Naive thymus-derived CD4-positive, alpha-beta T cell (primary cell): ENCODE results near the gene ZNF688. TPM values are rescaled to one million over a fixed set of nuclear protein-coding genes. Genes with fewer than 3 reads are reported as not detected.
A peak's percentile ranks its signal among the peaks of the same experiment; 100 is the strongest.

ENCODE experiments used
- ATAC-seq: fragments of 150-1000 bp; cut with Tn5 transposase; 2 replicates; pipeline ENCODE4 v1.10.0; 2021; ENCODE audit warnings: mild to moderate bottlenecking, moderate library complexity
- CTCF ChIA-PET: fragments of 350-600 bp; sonication (Branson Sonifier 250); formaldehyde crosslinking; loops from one replicate; lab custom pipeline; 2021; ENCODE audit warnings: antibody characterized with exemption; lab: Charles Lee
- POLR2A ChIA-PET: fragments of 350-600 bp; sonication (Branson Sonifier 250); formaldehyde crosslinking; loops from one replicate; lab custom pipeline; 2021; ENCODE audit warnings: antibody characterized with exemption, inconsistent platforms; lab: Charles Lee
- DNase-seq, 9 donors: peaks; one replicate each; pipeline versions ENCODE4 v3.0.0 to v3.0.0-alpha.2; 2020 to 2022; ENCODE audit warnings: mixed read lengths in 1 of 9
- H3K27ac ChIP-seq: one replicate; pipeline ENCODE4 v1.7.0; 2013; ENCODE audit warnings: mild to moderate bottlenecking, low read depth, low read length, moderate library complexity
- H3K27me3 ChIP-seq, 2 donors: one replicate each; pipeline ENCODE4 v1.7.0; 2013; ENCODE audit warnings: low read length in 2 of 2, mild to moderate bottlenecking in 2 of 2, moderate library complexity in 2 of 2; ENCODE audit not compliant: control insufficient read depth in 2 of 2, insufficient read depth in 2 of 2
- H3K36me3 ChIP-seq, 3 experiments: 1 replicate in 2 of 3; 2 replicates in 1 of 3; pipeline ENCODE4 v1.7.0; 2013; ENCODE audit warnings: low read length in 3 of 3, mild to moderate bottlenecking in 3 of 3, moderate library complexity in 1 of 3; ENCODE audit not compliant: insufficient read depth in 3 of 3, control insufficient read depth in 2 of 3
- H3K4me1 ChIP-seq, 2 donors: one replicate each; pipeline ENCODE4 v1.7.0; 2013; ENCODE audit warnings: low read length in 2 of 2, mild to moderate bottlenecking in 2 of 2, moderate library complexity in 1 of 2; ENCODE audit not compliant: control insufficient read depth in 2 of 2, insufficient read depth in 2 of 2
- H3K4me3 ChIP-seq: 2 replicates; pipeline ENCODE4 v1.7.0; 2013; ENCODE audit warnings: mild to moderate bottlenecking, low read length
- H3K9me3 ChIP-seq, 3 experiments: 1 replicate in 2 of 3; 2 replicates in 1 of 3; pipeline ENCODE4 v1.7.0; 2013; ENCODE audit warnings: low read length in 3 of 3; ENCODE audit not compliant: control insufficient read depth in 2 of 3
- H3K27ac Mint-ChIP-seq, 9 donors: one replicate each; pipeline ENCODE4 v1.8.0; 2020 to 2022; ENCODE audit warnings: mixed read lengths in 9 of 9, mild to moderate bottlenecking in 8 of 9, moderate library complexity in 5 of 9, inconsistent platforms in 2 of 9
- H3K27me3 Mint-ChIP-seq, 5 donors: one replicate each; pipeline ENCODE4 v1.8.0; 2021 to 2022; ENCODE audit warnings: mixed read lengths in 5 of 5, mild to moderate bottlenecking in 1 of 5
- H3K36me3 Mint-ChIP-seq, 5 donors: one replicate each; pipeline ENCODE4 v1.8.0; 2020 to 2022; ENCODE audit warnings: mixed read lengths in 5 of 5, mild to moderate bottlenecking in 3 of 5, inconsistent platforms in 1 of 5
- H3K4me1 Mint-ChIP-seq, 7 donors: one replicate each; pipeline ENCODE4 v1.8.0; 2020 to 2022; ENCODE audit warnings: mixed read lengths in 7 of 7, mild to moderate bottlenecking in 3 of 7, inconsistent platforms in 1 of 7
- H3K4me3 Mint-ChIP-seq, 10 donors: one replicate each; pipeline ENCODE4 v1.8.0; 2020 to 2022; ENCODE audit warnings: mild to moderate bottlenecking in 10 of 10, mixed read lengths in 10 of 10, moderate library complexity in 6 of 10, inconsistent platforms in 2 of 10
- H3K9me3 Mint-ChIP-seq, 11 donors: one replicate each; pipeline ENCODE4 v1.8.0; 2020 to 2022; ENCODE audit warnings: mixed read lengths in 11 of 11, mild to moderate bottlenecking in 4 of 11, inconsistent platforms in 1 of 11, moderate library complexity in 1 of 11
- intact Hi-C, 2 donors: fragments of 100-400 bp; cut with micrococcal nuclease; formaldehyde crosslinking; loops; one replicate each; pipeline ENCODE4 v1.15.1; 2023
- polyA plus RNA-seq, 2 donors: library from polyadenylated mRNA; unstranded; fragments of 300-500 nt; fragmentation: Illumina TruSeq; gene quantifications; one replicate each; pipeline ENCODE4 v1.2.3, GENCODE V29; 2021
- total RNA-seq, 6 experiments: library from RNA in 5 of 6; stranded (reverse) in 5 of 6; gene quantifications; 1 replicate in 5 of 6; 2 replicates in 1 of 6; pipeline ENCODE4 v1.2.3 and lab custom pipeline; 2021 to 2026

ZNF688 gene
- total RNA-seq (10 to 100 TPM in 4 of 5 experiments, 1 to 10 TPM in 1; 8.8 to 24.3 (median 16.3) TPM), polyA plus RNA-seq (10 to 100 TPM; 29.7 to 33.2 TPM), total RNA-seq (lab: John Stamatoyannopoulos, UW) (8.7 reads per million, percentile 33 among the genes with 10 or more reads in this experiment)

DNA sequence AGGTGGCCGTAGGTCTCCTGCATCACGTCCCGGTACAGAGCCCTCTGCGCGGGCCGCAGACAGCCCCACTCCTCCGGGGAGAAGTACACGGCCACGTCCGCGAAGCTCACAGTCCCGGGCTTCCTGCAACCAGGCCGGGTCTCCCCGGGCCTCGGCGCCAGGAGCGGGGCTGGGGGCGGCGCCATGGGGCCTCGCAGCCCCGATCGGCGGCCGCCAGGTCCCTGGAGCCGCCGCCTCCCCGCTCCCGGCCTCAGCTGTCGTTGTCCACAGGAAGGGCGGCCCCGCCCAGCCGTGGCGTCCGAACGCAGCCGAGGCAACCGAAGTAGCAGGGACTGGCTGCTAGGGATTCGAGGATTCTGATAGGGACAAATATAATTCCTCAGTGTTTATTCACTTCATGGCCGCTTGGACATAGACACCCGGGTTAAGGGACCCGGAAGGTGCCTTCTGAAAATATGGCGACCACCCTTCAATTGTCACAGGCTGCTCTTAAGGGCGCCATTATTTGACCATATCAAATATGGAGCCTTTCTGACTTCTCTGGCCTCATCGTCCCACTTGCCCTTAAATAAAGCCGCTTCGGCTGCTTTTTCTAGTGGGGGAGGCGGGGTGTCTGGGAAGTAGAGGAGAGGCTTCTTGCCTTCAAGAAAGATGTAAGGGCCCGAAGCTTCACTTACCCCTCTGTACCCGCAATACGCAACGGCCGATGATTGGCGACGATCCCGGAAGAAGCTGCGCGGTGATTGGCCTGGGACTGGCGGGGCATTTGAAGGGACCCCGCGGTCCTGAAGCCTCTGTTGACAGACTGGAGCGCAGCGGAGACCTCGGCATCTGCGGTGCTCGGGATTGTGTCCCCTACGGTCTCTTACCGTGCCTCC lies at the start of gene ZNF688:
Gene ZNF688, minus strand, starts transcription at position 270 of the 878 bp plus-strand sequence. Its CDS starts 85 bp downstream, at position 185.
- H3K27ac ChIP-seq, result peak within 1 kb of the TSS; percentile 94
- H3K4me1 ChIP-seq, result peaks cover 36 to 38% of the 10 kb centered on the region in 2 donors
- peak within 1 kb of the TSS; percentile 92 to 98 (median 95) for H3K27ac Mint-ChIP-seq
- peak; percentile 74 to 99 (median 97) for DNase-seq
- ChIA-PET POLR2A (interaction anchor here (0.6 to 3.7 kb wide), 38 partner anchors 10 to 622 kb away, joined by 3 to 149 read pairs (median 4); partner anchors contain the start of genes CORO1A, DCTPP1, FBRS and PRR14), CTCF (interaction anchor here (0.8 to 2.1 kb wide), 7 partner anchors 10 to 142 kb away, joined by 3 to 11 read pairs (median 5); partner anchors contain the start of genes DCTPP1 and ZNF764)
- H3K27me3 ChIP-seq, result no peaks in the 10 kb centered on the region
- no peaks in the 10 kb centered on the region for H3K9me3 ChIP-seq
- peaks cover 20 to 54% (median 42%) of the 10 kb centered on the region in 7 donors for H3K4me1 Mint-ChIP-seq
- ATAC-seq, result peak; percentile 89
- H3K9me3 Mint-ChIP-seq, result no peaks in the 10 kb centered on the region
- peak within 1 kb of the TSS; percentile 88 for H3K4me3 ChIP-seq
- peak within 1 kb of the TSS; percentile 87 to 98 (median 90) for H3K4me3 Mint-ChIP-seq
- no peaks in the 10 kb centered on the region for H3K27me3 Mint-ChIP-seq
- H3K36me3 ChIP-seq, result no peaks in the 10 kb centered on the region
- intact Hi-C loops, result loop anchor here (1.0 to 2.0 kb wide), 13 partner anchors 13 to 386 kb away; partner anchors contain the start of genes DCTPP1 (in 2 of the 2), FBRS (in 2 of the 2), PRR14 (in 2 of the 2) and ZNF768 (in 2 of the 2)
- peaks cover 0 to 9% (median 0%) of the 10 kb centered on the region in 5 donors for H3K36me3 Mint-ChIP-seq

DNA sequence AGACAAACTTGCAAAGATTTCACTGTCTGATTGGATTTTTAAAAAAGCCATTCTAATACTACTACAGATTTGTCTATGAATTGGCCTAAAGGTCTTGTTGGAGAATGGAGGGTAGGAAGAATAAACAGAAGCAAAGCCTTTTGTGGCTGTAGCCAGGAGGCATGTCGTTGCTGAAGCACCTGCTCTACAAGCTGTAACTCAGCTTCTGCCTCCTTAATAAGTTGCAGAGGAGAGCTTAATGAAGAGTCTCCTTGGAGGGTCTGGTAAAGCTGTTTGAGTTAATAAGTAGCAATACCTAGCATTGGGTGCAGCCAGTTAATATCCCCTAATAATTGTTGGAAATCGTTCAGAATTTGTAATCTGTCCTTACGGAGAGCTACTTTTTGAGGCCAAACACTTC lies 48.7 kb upstream of the ZNF688 start:
- H3K27ac ChIP-seq, result no peak overlapping the region
- Mint-ChIP-seq H3K4me3 (no peak overlapping the region), H3K36me3 (no peaks in the 10 kb centered on the region), H3K27me3 (peaks cover 0 to 33% (median 0%) of the 10 kb centered on the region in 5 donors), H3K4me1 (peaks cover 0 to 16% (median 0%) of the 10 kb centered on the region in 7 donors), H3K9me3 (no peaks in the 10 kb centered on the region), H3K27ac (no peak overlapping the region)
- H3K9me3 ChIP-seq, result no peaks in the 10 kb centered on the region
- no peaks in the 10 kb centered on the region for H3K4me1 ChIP-seq
- POLR2A ChIA-PET, result interaction anchor here (0.9 to 1.2 kb wide), 2 partner anchors 8 to 16 kb away, joined by 3 read pairs; no protein-coding TSS in a partner anchor
- intact Hi-C loops, result no loop called here
- no peak for ATAC-seq
- no peak overlapping the region for H3K4me3 ChIP-seq
- no peaks in the 10 kb centered on the region for H3K27me3 ChIP-seq
- DNase-seq, result no peak
- no peaks in the 10 kb centered on the region for H3K36me3 ChIP-seq
- CTCF ChIA-PET, result interaction anchor here (0.7 kb wide), 1 partner anchor 9 kb away, joined by 3 read pairs; no protein-coding TSS in a partner anchor

DNA sequence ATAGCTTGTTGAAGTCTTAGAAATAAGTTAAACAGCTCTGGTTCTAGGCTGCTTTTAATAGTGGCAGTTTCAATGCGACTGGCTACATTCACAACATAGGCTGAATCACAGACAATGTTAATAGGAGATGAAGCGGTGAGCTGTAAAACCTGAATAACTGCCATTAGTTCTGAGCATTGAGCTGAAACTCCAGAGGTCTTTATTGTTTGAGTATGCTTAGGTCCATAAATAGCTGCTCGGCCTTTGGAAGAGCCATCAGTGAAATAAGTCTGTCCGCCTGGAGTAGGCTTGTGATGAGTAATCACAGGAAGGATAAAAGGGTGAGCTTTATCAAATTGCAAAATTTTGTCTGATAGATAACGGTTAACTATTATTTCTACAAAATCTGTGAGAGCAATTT lies 48.1 kb upstream of the ZNF688 start:
- Histone ChIP-seq H3K27me3 (no peaks in the 10 kb centered on the region), H3K9me3 (no peaks in the 10 kb centered on the region), H3K27ac (no peak overlapping the region), H3K4me1 (no peaks in the 10 kb centered on the region), H3K36me3 (no peaks in the 10 kb centered on the region), H3K4me3 (no peak overlapping the region)
- intact Hi-C loops, result no loop called here
- Mint-ChIP-seq H3K27me3 (peaks cover 0 to 33% (median 0%) of the 10 kb centered on the region in 5 donors), H3K4me1 (peaks cover 0 to 16% (median 0%) of the 10 kb centered on the region in 7 donors), H3K36me3 (no peaks in the 10 kb centered on the region), H3K4me3 (no peak overlapping the region), H3K27ac (no peak overlapping the region), H3K9me3 (no peaks in the 10 kb centered on the region)
- DNase-seq, result no peak
- ChIA-PET POLR2A (interaction anchor here (0.6 to 0.9 kb wide), 2 partner anchors 15 to 152 kb away, joined by 3 to 4 read pairs; no protein-coding TSS in a partner anchor), CTCF (no interaction called here)
- no peak for ATAC-seq

DNA sequence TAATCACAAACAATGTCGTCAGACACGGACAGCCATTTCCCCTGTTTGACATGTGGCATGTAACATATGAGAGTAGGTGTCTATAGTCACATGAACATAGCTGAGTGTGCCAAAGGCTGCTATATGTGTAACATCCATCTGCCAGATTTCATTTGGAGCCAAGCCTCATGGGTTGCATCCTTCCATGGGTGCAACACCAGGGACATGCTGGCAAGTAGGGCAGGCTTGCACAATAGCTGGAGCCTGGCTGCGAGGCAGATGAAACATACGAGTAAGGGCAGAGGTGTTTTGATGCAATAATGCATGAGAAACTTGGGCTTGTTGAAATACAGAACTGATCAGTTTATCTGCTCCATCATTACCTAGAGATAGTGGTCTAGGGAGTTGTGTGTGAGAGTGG lies 47.7 kb upstream of the ZNF688 start:
- Histone ChIP-seq H3K27ac (no peak overlapping the region), H3K27me3 (no peaks in the 10 kb centered on the region), H3K4me3 (no peak overlapping the region), H3K9me3 (no peaks in the 10 kb centered on the region), H3K36me3 (no peaks in the 10 kb centered on the region), H3K4me1 (no peaks in the 10 kb centered on the region)
- Mint-ChIP-seq H3K9me3 (no peaks in the 10 kb centered on the region), H3K27ac (no peak overlapping the region), H3K36me3 (no peaks in the 10 kb centered on the region), H3K4me3 (no peak overlapping the region), H3K4me1 (peaks cover 0 to 16% (median 0%) of the 10 kb centered on the region in 7 donors), H3K27me3 (peaks cover 0 to 33% (median 0%) of the 10 kb centered on the region in 5 donors)
- POLR2A ChIA-PET, result interaction anchor here (0.6 kb wide), 1 partner anchor 152 kb away, joined by 4 read pairs; no protein-coding TSS in a partner anchor
- intact Hi-C loops, result no loop called here
- DNase-seq (no peak), ATAC-seq (no peak)
- CTCF ChIA-PET, result no interaction called here

DNA sequence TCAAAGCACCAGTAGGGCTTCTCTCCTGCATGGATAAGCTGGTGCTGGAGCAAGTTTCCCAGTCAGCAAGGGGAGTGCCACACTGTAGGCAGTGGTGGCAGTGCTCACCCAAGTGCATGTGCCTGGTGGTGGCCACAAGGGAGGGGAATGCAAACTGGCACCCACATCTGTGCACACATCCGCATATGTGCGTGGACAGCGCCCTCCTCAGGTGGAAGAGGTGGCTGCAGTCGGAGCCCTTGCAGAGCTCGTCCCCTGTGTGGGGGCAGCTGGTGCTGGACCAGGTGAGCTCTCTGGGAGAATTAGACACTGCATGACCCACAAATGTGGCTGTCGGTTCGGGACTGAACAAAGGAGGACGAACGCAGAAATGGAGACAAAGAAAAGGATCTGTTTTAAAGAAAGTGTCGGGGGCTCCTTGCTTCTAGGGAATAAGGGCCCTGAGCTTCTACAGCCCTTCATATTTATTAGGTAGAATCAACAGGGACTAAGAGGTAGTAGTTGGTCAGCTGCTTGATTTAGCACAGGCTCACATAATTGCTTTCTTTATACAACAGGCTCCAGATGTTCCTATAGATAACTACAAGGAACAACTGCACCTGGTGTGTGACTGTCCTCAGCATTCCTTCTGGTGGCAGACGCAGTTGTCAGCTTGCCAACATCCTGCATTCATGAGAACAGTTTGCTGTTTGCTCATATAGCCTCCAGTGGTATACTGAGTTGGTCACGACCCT lies 44.0 kb upstream of the ZNF688 start:
- peak; percentile 95 for ATAC-seq
- H3K9me3 ChIP-seq, result no peaks in the 10 kb centered on the region
- peak in 8 of 9 donors; percentile 41 to 80 (median 47) for DNase-seq
- no peaks in the 10 kb centered on the region for H3K36me3 ChIP-seq
- H3K4me1 Mint-ChIP-seq, result peaks cover 0 to 13% (median 3%) of the 10 kb centered on the region in 7 donors
- H3K27ac Mint-ChIP-seq, result peak overlapping the region in 1 of 9 donors; percentile 47
- H3K27me3 Mint-ChIP-seq, result peaks cover 0 to 15% (median 0%) of the 10 kb centered on the region in 5 donors
- H3K9me3 Mint-ChIP-seq, result no peaks in the 10 kb centered on the region
- ChIA-PET CTCF (no interaction called here), POLR2A (interaction anchor here (0.6 to 1.1 kb wide), 5 partner anchors 9 to 216 kb away, joined by 3 to 4 read pairs (median 3); no protein-coding TSS in a partner anchor)
- intact Hi-C loops, result no loop called here
- H3K4me1 ChIP-seq, result no peaks in the 10 kb centered on the region
- no peak overlapping the region for H3K4me3 Mint-ChIP-seq
- no peak overlapping the region for H3K27ac ChIP-seq
- H3K36me3 Mint-ChIP-seq, result no peaks in the 10 kb centered on the region
- no peak overlapping the region for H3K4me3 ChIP-seq
- no peaks in the 10 kb centered on the region for H3K27me3 ChIP-seq
